Esophagus muscularis mucosa (tissue), 3 donors: ENCODE measurements around the gene PCDHB10.
"Not testable (repeated sequence)": the region's sequence is repeated elsewhere in the genome, so short reads cannot be mapped to it uniquely, and the experiment has no call there.

Experiments
- POLR2AphosphoS5 ChIP-seq, 2 donors: sonication (generic); formaldehyde crosslinking; IDR thresholded peaks; one replicate each; pipeline ENCODE4 v1.6.1; 2017; ENCODE audit warnings: antibody characterized with exemption in 2 of 2
- TF ChIP-seq, protein P1 (sequence below), 3 experiments: fragments of 200-600 bp in 2 of 3; fragments of 450-650 bp in 1 of 3; sonication (generic) in 2 of 3; IDR thresholded peaks; one replicate each; pipeline ENCODE4 v1.5.1; 2017 to 2019; ENCODE audit warnings: antibody characterized with exemption in 3 of 3, mild to moderate bottlenecking in 2 of 3, moderate library complexity in 1 of 3

DNA sequence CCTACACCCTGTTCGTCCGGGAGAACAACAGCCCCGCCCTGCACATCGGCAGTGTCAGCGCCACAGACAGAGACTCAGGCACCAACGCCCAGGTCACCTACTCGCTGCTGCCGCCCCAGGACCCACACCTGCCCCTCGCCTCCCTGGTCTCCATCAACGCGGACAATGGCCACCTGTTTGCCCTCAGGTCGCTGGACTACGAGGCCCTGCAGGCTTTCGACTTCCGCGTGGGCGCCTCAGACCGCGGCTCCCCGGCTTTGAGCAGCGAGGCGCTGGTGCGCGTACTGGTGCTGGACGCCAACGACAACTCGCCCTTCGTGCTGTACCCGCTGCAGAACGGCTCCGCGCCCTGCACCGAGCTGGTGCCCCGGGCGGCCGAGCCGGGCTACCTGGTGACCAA, 3.5 kb upstream of the PCDHB10 start:
- TF ChIP-seq, protein P1, sequence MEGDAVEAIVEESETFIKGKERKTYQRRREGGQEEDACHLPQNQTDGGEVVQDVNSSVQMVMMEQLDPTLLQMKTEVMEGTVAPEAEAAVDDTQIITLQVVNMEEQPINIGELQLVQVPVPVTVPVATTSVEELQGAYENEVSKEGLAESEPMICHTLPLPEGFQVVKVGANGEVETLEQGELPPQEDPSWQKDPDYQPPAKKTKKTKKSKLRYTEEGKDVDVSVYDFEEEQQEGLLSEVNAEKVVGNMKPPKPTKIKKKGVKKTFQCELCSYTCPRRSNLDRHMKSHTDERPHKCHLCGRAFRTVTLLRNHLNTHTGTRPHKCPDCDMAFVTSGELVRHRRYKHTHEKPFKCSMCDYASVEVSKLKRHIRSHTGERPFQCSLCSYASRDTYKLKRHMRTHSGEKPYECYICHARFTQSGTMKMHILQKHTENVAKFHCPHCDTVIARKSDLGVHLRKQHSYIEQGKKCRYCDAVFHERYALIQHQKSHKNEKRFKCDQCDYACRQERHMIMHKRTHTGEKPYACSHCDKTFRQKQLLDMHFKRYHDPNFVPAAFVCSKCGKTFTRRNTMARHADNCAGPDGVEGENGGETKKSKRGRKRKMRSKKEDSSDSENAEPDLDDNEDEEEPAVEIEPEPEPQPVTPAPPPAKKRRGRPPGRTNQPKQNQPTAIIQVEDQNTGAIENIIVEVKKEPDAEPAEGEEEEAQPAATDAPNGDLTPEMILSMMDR (IDR thresholded peaks at IDR 0.05): not testable (repeated sequence)
- TF ChIP-seq POLR2AphosphoS5 (IDR thresholded peaks at IDR 0.05): not testable (repeated sequence)
